Measurements from ENCODE around the gene RPS28.
"Not testable (repeated sequence)": the region's sequence is repeated elsewhere in the genome, so short reads cannot be mapped to it uniquely, and the experiment has no call there.

Gene RPS28

GRCh38 chr19:8321067-8321985, at the start of gene RPS28, which contains the start of gene NDUFA7:
TSS of gene RPS28 (plus strand) at chr19:8321496. CDS start at chr19:8321531, 35 bp downstream.
TSS of gene NDUFA7 (minus strand) at chr19:8321375. CDS start at chr19:8321358, 17 bp downstream.
- peak; percentile 86 to 87 for DNase-seq

- DNase-seq: not testable (repeated sequence)
Observed at GRCh38 chr19:8276508-8276907, 44.8 kb upstream of the RPS28 start.

- not testable (repeated sequence) for DNase-seq
Observed at GRCh38 chr19:8291337-8291736, 30.0 kb upstream of the RPS28 start.

GRCh38 chr19:8302357-8302691, 19.0 kb upstream of the RPS28 start:
- DNase-seq: no peak

- DNase-seq: no peak
Observed at GRCh38 chr19:8302734-8303133, 18.6 kb upstream of the RPS28 start.

GRCh38 chr19:8304841-8305621, 16.3 kb upstream of the RPS28 start:
- DNase-seq: no peak

GRCh38 chr19:8305798-8306197, 15.5 kb upstream of the RPS28 start:
- no peak for DNase-seq

- DNase-seq: no peak
Observed at GRCh38 chr19:8306235-8307054, 14.9 kb upstream of the RPS28 start.

GRCh38 chr19:8307400-8307964, 13.8 kb upstream of the RPS28 start:
- DNase-seq: no peak

- DNase-seq: peak; percentile 68 to 75
Observed at GRCh38 chr19:8307965-8308866, 13.1 kb upstream of the RPS28 start, which contains the start of gene CD320. TSS of gene CD320 (minus strand) at chr19:8308358. CDS start at chr19:8308290, 68 bp downstream.

- no peak for DNase-seq
Observed at GRCh38 chr19:8308891-8309291, 12.4 kb upstream of the RPS28 start.

GRCh38 chr19:8310342-8311055, 10.8 kb upstream of the RPS28 start:
- DNase-seq: no peak

GRCh38 chr19:8311461-8312260, 9.6 kb upstream of the RPS28 start:
- no peak for DNase-seq

GRCh38 chr19:8314981-8315640, 6.2 kb upstream of the RPS28 start:
- not testable (repeated sequence) for DNase-seq

GRCh38 chr19:8316351-8317125, 4.8 kb upstream of the RPS28 start:
- no peak for DNase-seq

GRCh38 chr19:8318835-8319234, 2.5 kb upstream of the RPS28 start:
- not testable (repeated sequence) for DNase-seq

GRCh38 chr19:8319807-8320520, 1.3 kb upstream of the RPS28 start:
- no peak for DNase-seq
